Activated CD8-positive, alpha-beta T cell treated with anti-CD3 and anti-CD28 coated beads for 36 hours (primary cell): ENCODE results near the gene TMEM208. TPM values are rescaled to one million over a fixed set of nuclear protein-coding genes. Genes with fewer than 3 reads are reported as not detected.

ENCODE experiments used
- ATAC-seq: fragments of 200-7000 bp; cut with Tn5 transposase; one replicate; pipeline ENCODE4 v1.10.0; 2021; ENCODE audit warnings: mild to moderate bottlenecking, moderate library complexity
- CTCF ChIA-PET: fragments of 350-600 bp; sonication (Branson Sonifier 250); formaldehyde crosslinking; loops from one replicate; lab custom pipeline; 2021; ENCODE audit warnings: antibody characterized with exemption; lab: Charles Lee
- POLR2A ChIA-PET: fragments of 350-600 bp; sonication (Branson Sonifier 250); formaldehyde crosslinking; loops from one replicate; lab custom pipeline; 2021; ENCODE audit warnings: antibody characterized with exemption; lab: Charles Lee
- DNase-seq: peaks from one replicate; pipeline ENCODE4 v3.0.0-alpha.2; 2020
- H3K27ac Mint-ChIP-seq: one replicate; pipeline ENCODE4 v1.8.0; 2021; ENCODE audit warnings: mild to moderate bottlenecking, mixed read lengths
- H3K27me3 Mint-ChIP-seq: one replicate; pipeline ENCODE4 v1.8.0; 2021; ENCODE audit warnings: mixed read lengths
- H3K36me3 Mint-ChIP-seq: one replicate; pipeline ENCODE4 v1.8.0; 2021; ENCODE audit warnings: low read depth, mixed read lengths
- H3K4me1 Mint-ChIP-seq: one replicate; pipeline ENCODE4 v1.8.0; 2021; ENCODE audit warnings: low read depth, mixed read lengths
- H3K4me3 Mint-ChIP-seq: one replicate; pipeline ENCODE4 v1.8.0; 2021; ENCODE audit warnings: mild to moderate bottlenecking, moderate library complexity, mixed read lengths
- H3K9me3 Mint-ChIP-seq: one replicate; pipeline ENCODE4 v1.8.0; 2021; ENCODE audit warnings: mixed read lengths
- CTCF ChIP-seq: fragments of 200-600 bp; IDR thresholded peaks from one replicate; pipeline ENCODE4 v1.8.0; 2022; ENCODE audit warnings: antibody characterized with exemption, mild to moderate bottlenecking
- intact Hi-C: fragments of 100-400 bp; cut with micrococcal nuclease; formaldehyde crosslinking; loops from one replicate; pipeline ENCODE4 v1.10.0; 2022
- total RNA-seq, 2 experiments: library from RNA; stranded (reverse); gene quantifications; one replicate each; pipeline ENCODE4 v1.2.3, GENCODE V29; 2021

TMEM208 gene
- total RNA-seq, 2 experiments from 2014 or later: 25.7 to 30.7 TPM

DNA sequence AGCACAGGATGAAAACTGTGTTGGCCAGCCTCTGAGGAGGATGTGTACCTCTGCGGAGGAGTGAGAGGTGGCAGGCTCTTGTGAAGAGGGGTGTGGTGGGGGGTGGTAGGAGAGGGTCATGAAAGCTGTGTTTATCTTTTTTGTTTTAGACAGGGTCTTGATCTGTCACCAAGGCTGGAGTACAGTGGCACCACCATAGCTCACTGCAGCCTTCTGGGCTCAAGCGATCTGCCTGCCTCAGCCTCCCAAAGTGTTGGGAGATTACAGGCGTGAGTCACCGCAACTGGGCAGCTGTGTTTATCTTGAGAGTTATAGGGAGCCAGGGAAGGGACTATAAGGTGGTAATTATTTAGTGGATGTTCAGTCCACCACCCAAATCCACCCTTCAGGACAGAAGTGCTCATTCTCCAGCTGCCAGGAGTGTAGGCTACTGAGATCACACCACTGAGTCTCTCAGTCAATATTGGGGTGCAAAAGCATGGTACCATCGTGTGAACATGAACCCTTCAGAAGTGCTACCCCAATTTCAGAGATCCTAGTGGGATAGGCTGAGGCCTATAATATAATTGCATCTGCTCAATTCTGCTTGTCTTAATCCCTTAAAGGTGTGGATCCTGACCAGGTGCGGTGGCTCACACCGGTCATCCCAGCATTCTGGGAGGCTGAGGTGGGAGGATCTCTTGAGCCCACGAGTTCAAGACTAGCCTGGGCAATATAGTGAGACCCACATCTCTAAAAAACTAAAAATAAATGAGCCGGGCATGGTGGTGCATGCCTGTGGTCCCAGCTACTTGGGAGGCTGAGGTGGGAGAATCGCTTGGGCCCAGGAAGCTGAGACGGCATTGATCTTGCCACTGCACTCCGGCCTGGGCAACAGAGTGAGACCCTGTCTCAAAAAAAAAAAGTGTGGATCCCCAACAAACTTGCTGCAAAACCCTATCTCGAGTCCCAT, 36.2 kb upstream of the TMEM208 start:
- DNase-seq (no peak), ATAC-seq (no peak)
- ChIA-PET CTCF (interaction anchor here (1.9 kb wide), 1 partner anchor 35 kb away, joined by 7 read pairs; no protein-coding TSS in a partner anchor), POLR2A (interaction anchor here (1.1 kb wide), 1 partner anchor 36 kb away, joined by 3 read pairs; no protein-coding TSS in a partner anchor)
- H3K27me3 Mint-ChIP-seq: peaks cover under 1% of the 10 kb centered on the region
- intact Hi-C loops: no loop called here
- peaks cover 29% of the 10 kb centered on the region for H3K36me3 Mint-ChIP-seq
- no peaks in the 10 kb centered on the region for H3K9me3 Mint-ChIP-seq
- peak overlapping the region; percentile 93 for H3K4me3 Mint-ChIP-seq
- no peak for TF ChIP-seq CTCF
- peak overlapping the region; percentile 88 for H3K27ac Mint-ChIP-seq
- peaks cover 32% of the 10 kb centered on the region for H3K4me1 Mint-ChIP-seq

DNA sequence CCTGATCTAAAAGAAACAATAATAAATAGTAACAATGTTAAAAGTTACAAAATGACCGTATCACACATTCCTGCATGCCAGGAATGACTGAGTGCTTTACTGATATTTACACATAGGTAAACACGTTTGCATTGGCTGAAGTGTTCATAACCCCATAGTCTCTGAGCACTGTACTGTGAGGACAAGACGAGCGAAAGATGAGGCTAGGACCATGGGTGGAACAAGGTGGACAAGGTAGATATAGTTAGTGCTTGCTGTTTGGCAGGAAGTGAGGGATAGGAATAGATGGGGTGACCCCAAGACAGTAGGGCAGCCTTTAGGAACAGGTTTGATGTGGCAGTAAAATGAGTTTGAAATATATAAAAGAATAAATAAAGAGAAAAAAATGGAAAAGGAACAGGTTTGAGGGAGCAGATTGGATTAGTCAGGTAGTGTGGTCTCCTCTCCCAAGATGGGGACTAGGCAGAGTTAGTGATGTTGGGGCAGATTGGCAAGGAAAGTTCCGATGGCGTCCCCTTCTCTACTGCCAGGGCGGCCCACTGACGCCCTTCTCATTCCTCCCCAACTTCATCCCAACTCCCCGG, 35.4 kb upstream of the TMEM208 start:
- intact Hi-C loops: no loop called here
- H3K27ac Mint-ChIP-seq: peak overlapping the region; percentile 88
- peaks cover 36% of the 10 kb centered on the region for H3K36me3 Mint-ChIP-seq
- ATAC-seq (peak; percentile 34), DNase-seq (no peak)
- H3K9me3 Mint-ChIP-seq: no peaks in the 10 kb centered on the region
- H3K27me3 Mint-ChIP-seq: no peaks in the 10 kb centered on the region
- TF ChIP-seq CTCF: no peak
- ChIA-PET CTCF (interaction anchor here (1.7 kb wide), 1 partner anchor 55 kb away, joined by 6 read pairs; the partner anchor contains the start of gene FHOD1), POLR2A (no interaction called here)
- peaks cover 40% of the 10 kb centered on the region for H3K4me1 Mint-ChIP-seq
- peak overlapping the region; percentile 93 for H3K4me3 Mint-ChIP-seq

- intact Hi-C loops: loop anchor here (2.0 kb wide), 1 partner anchor 53 kb away; no protein-coding TSS in a partner anchor
- ATAC-seq (peak; percentile 98), DNase-seq (peak; percentile 91)
- ChIA-PET CTCF (interaction anchor here (1.0 to 1.7 kb wide), 7 partner anchors 35 to 239 kb away, joined by 3 to 6 read pairs (median 3); partner anchors contain the start of genes FHOD1 and TMEM208), POLR2A (interaction anchor here (0.9 to 2.2 kb wide), 5 partner anchors 15 to 44 kb away, joined by 4 to 9 read pairs (median 5); no protein-coding TSS in a partner anchor)
- peaks cover 42% of the 10 kb centered on the region for H3K36me3 Mint-ChIP-seq
- no peaks in the 10 kb centered on the region for H3K27me3 Mint-ChIP-seq
- peak within 1 kb of the TSS; percentile 93 for H3K4me3 Mint-ChIP-seq
- H3K9me3 Mint-ChIP-seq: no peaks in the 10 kb centered on the region
- peak within 1 kb of the TSS; percentile 88 for H3K27ac Mint-ChIP-seq
- no peak for TF ChIP-seq CTCF
- peaks cover 45% of the 10 kb centered on the region for H3K4me1 Mint-ChIP-seq
Measured at GRCh38 chr16:67191995-67192681, 34.8 kb upstream of the TMEM208 start, which contains the start of gene E2F4. Gene E2F4 (plus strand): TSS chr16:67192155. CDS start chr16:67192228, 73 bp downstream.

GRCh38 chr16:67192781-67193361, 34.1 kb upstream of the TMEM208 start:
- Mint-ChIP-seq H3K9me3 (no peaks in the 10 kb centered on the region), H3K4me1 (peaks cover 45% of the 10 kb centered on the region), H3K4me3 (peak overlapping the region; percentile 93), H3K36me3 (peaks cover 45% of the 10 kb centered on the region), H3K27me3 (no peaks in the 10 kb centered on the region), H3K27ac (peak overlapping the region; percentile 87)
- TF ChIP-seq CTCF: no peak
- ChIA-PET POLR2A (interaction anchor here (0.6 to 2.2 kb wide), 8 partner anchors 16 to 43 kb away, joined by 3 to 9 read pairs (median 4); no protein-coding TSS in a partner anchor), CTCF (interaction anchor here (1.0 to 1.7 kb wide), 7 partner anchors 34 to 240 kb away, joined by 3 to 6 read pairs (median 3); partner anchors contain the start of genes FHOD1 and TMEM208)
- intact Hi-C loops: loop anchor here (2.0 kb wide), 1 partner anchor 52 kb away; no protein-coding TSS in a partner anchor
- DNase-seq: no peak
- ATAC-seq: no peak
